WTC11 (cell line): Measurements from ENCODE around the gene TMEM217. TPM values are rescaled to one million over a fixed set of nuclear protein-coding genes. Genes with fewer than 3 reads are reported as not detected.

Experiments
- ATAC-seq: fragments of 200-7000 bp; cut with Tn5 transposase; 2 replicates; pipeline ENCODE4 v1.10.0; 2021; ENCODE audit warnings: mild to moderate bottlenecking, moderate library complexity
- CTCF ChIA-PET: fragments of 300-600 bp; sonication (Branson Sonifier 250); formaldehyde crosslinking; loops from one replicate; lab custom pipeline; 2021; ENCODE audit warnings: antibody characterized with exemption; lab: Charles Lee
- POLR2A ChIA-PET: fragments of 350-600 bp; sonication (Branson Sonifier 250); formaldehyde crosslinking; loops from one replicate; lab custom pipeline; 2021; ENCODE audit warnings: antibody characterized with exemption; lab: Charles Lee
- DNase-seq: peaks from one replicate; pipeline ENCODE4 v3.0.0; 2021; ENCODE audit warnings: low spot score
- H3K27ac Mint-ChIP-seq: 2 replicates; pipeline ENCODE4 v1.8.0; 2021; ENCODE audit warnings: mixed read lengths
- H3K27me3 Mint-ChIP-seq: 2 replicates; pipeline ENCODE4 v1.8.0; 2021; ENCODE audit warnings: low read depth, mild to moderate bottlenecking, moderate library complexity, mixed read lengths
- H3K36me3 Mint-ChIP-seq: 2 replicates; pipeline ENCODE4 v1.8.0; 2021; ENCODE audit warnings: mixed read lengths
- H3K4me1 Mint-ChIP-seq: 2 replicates; pipeline ENCODE4 v1.8.0; 2022; ENCODE audit warnings: mixed read lengths
- H3K4me3 Mint-ChIP-seq: 2 replicates; pipeline ENCODE4 v1.8.0; 2021; ENCODE audit warnings: mild to moderate bottlenecking, moderate library complexity, mixed read lengths
- H3K9me3 Mint-ChIP-seq: 2 replicates; pipeline ENCODE4 v1.8.0; 2021; ENCODE audit warnings: mixed read lengths
- AFF4 ChIP-seq: sonication (generic); formaldehyde crosslinking; IDR thresholded peaks from 2 replicates; pipeline ENCODE4 v1.8.1; 2023; ENCODE audit warnings: mild to moderate bottlenecking, missing genetic modification reagents, borderline replicate concordance
- AR ChIP-seq: fragments of 250-450 bp; sonication (Bioruptor Pico); IDR thresholded peaks from 2 replicates; pipeline ENCODE4 v1.9.0; 2021; ENCODE audit warnings: mild to moderate bottlenecking
- ATF6 ChIP-seq: sonication (generic); formaldehyde crosslinking; IDR thresholded peaks from 2 replicates; pipeline ENCODE4 v1.8.1; 2023; ENCODE audit warnings: mild to moderate bottlenecking, missing genetic modification reagents
- CDX4 ChIP-seq: fragments of 250-450 bp; sonication (Bioruptor Pico); IDR thresholded peaks from 2 replicates; pipeline ENCODE4 v1.9.0; 2021; ENCODE audit warnings: moderate library complexity, mild to moderate bottlenecking, inconsistent platforms, borderline replicate concordance
- ESRRA ChIP-seq: sonication (generic); formaldehyde crosslinking; IDR thresholded peaks from 2 replicates; pipeline ENCODE4 v1.8.1; 2022; ENCODE audit warnings: mild to moderate bottlenecking, missing genetic modification reagents, borderline replicate concordance
- GRHL2 ChIP-seq: fragments of 250-450 bp; sonication (Bioruptor Pico); IDR thresholded peaks from 2 replicates; pipeline ENCODE4 v1.8.0; 2022; ENCODE audit warnings: mild to moderate bottlenecking, moderate library complexity; ENCODE audit not compliant: insufficient replicate concordance, severe bottlenecking
- MYBL2 ChIP-seq: sonication (generic); formaldehyde crosslinking; IDR thresholded peaks from 2 replicates; pipeline ENCODE4 v1.8.1; 2023; ENCODE audit warnings: mild to moderate bottlenecking, moderate library complexity, missing genetic modification reagents
- NFATC4 ChIP-seq: fragments of 250-450 bp; sonication (Bioruptor Pico); IDR thresholded peaks from 2 replicates; pipeline ENCODE4 v1.9.0; 2021; ENCODE audit warnings: mild to moderate bottlenecking
- NFE2L1 ChIP-seq: sonication (generic); formaldehyde crosslinking; IDR thresholded peaks from 2 replicates; pipeline ENCODE4 v1.8.1; 2023; ENCODE audit warnings: missing genetic modification reagents
- OVOL2 ChIP-seq: fragments of 250-450 bp; sonication (Bioruptor Pico); IDR thresholded peaks from 2 replicates; pipeline ENCODE4 v1.9.0; 2021; ENCODE audit warnings: mild to moderate bottlenecking, borderline replicate concordance
- PRDM15 ChIP-seq: sonication (generic); formaldehyde crosslinking; IDR thresholded peaks from 2 replicates; pipeline ENCODE4 v1.8.0; 2022; ENCODE audit warnings: missing genetic modification reagents
- PRRX2 ChIP-seq: fragments of 250-450 bp; sonication (Bioruptor Pico); IDR thresholded peaks from 2 replicates; pipeline ENCODE4 v1.8.0; 2021; ENCODE audit warnings: mild to moderate bottlenecking
- SP1 ChIP-seq: sonication (generic); formaldehyde crosslinking; conservative IDR thresholded peaks from 2 replicates; pipeline ENCODE4 v1.8.1; 2022; ENCODE audit warnings: missing genetic modification reagents
- TEAD4 ChIP-seq: sonication (generic); formaldehyde crosslinking; IDR thresholded peaks from 2 replicates; pipeline ENCODE4 v1.8.0; 2022; ENCODE audit warnings: mild to moderate bottlenecking, missing genetic modification reagents
- ZSCAN18 ChIP-seq: fragments of 250-450 bp; sonication (Bioruptor Pico); IDR thresholded peaks from 2 replicates; pipeline ENCODE4 v2.1.2; 2022; ENCODE audit warnings: mild to moderate bottlenecking, moderate library complexity
- total RNA-seq: library from RNA; stranded (reverse); gene quantifications from 3 replicates; pipeline ENCODE4 v1.2.3, GENCODE V29; 2021

TMEM217 gene
- total RNA-seq, 1 experiment from 2014 or later: 0.61 TPM

GRCh38 chr6:37282371-37282770 is 24.4 kb upstream of the TMEM217 start:
- Mint-ChIP-seq H3K27me3 (no peaks in the 10 kb centered on the region), H3K36me3 (peaks cover 52% of the 10 kb centered on the region), H3K4me3 (no peak overlapping the region), H3K9me3 (no peaks in the 10 kb centered on the region), H3K4me1 (0 out of 2 replicates have a peak, but pooled peaks cover 5% of the 10 kb centered on the region), H3K27ac (no peak overlapping the region)
- DNase-seq: no peak
- CTCF ChIA-PET: interaction anchor here (0.8 to 1.3 kb wide), 2 partner anchors 32 to 43 kb away, joined by 3 read pairs; no protein-coding TSS in a partner anchor
- POLR2A ChIA-PET: no interaction called here
- no peak for ATAC-seq
- TF ChIP-seq NFATC4 (no peak), ATF6 (no peak), PRRX2 (no peak), CDX4 (no peak), ESRRA (CRISPR knock-in tag) (no peak), PRDM15 (no peak), GRHL2 (CRISPR knock-in tag) (no peak), SP1 (no peak), AR (CRISPR knock-in tag) (no peak), NFE2L1 (no peak), AFF4 (CRISPR knock-in tag) (no peak), OVOL2 (CRISPR knock-in tag) (no peak), ZSCAN18 (CRISPR knock-in tag) (no peak), MYBL2 (CRISPR knock-in tag) (no peak), TEAD4 (CRISPR knock-in tag) (no peak)
